ENCODE data around the gene UBE2QL1.

DNA sequence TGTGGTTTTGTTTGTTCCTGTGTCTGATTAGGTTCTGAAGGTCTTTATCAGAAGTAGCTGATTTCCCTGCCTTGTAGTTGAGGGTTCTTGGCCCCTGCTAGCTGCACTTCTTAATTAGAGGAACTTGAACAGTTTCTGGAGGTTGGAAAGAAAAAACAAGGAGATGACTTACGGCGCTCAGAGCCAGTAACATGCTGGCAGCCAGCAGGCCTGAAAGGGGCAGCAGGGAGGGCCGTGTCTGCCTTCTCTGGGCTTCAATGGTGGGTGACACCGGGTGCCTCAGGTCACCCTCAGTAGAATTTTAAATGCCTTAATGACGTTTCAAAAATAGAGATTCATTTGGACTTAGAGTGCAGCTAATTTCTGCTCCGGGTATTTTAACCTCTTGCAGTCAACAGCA is 15.8 kb downstream of the UBE2QL1 start:
- no peak for TF ChIP-seq EZH2 (IDR thresholded peaks at IDR 0.05; ENCODE audit: borderline replicate concordance, insufficient read depth, low read depth, low read length, poor library complexity, severe bottlenecking)
- TF ChIP-seq, protein P1, sequence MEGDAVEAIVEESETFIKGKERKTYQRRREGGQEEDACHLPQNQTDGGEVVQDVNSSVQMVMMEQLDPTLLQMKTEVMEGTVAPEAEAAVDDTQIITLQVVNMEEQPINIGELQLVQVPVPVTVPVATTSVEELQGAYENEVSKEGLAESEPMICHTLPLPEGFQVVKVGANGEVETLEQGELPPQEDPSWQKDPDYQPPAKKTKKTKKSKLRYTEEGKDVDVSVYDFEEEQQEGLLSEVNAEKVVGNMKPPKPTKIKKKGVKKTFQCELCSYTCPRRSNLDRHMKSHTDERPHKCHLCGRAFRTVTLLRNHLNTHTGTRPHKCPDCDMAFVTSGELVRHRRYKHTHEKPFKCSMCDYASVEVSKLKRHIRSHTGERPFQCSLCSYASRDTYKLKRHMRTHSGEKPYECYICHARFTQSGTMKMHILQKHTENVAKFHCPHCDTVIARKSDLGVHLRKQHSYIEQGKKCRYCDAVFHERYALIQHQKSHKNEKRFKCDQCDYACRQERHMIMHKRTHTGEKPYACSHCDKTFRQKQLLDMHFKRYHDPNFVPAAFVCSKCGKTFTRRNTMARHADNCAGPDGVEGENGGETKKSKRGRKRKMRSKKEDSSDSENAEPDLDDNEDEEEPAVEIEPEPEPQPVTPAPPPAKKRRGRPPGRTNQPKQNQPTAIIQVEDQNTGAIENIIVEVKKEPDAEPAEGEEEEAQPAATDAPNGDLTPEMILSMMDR (IDR thresholded peaks at IDR 0.05), result no peak
